NT2/D1 (cell line): ENCODE data around the gene CTDP1.

Experiments
- DNase-seq: peaks from one replicate; pipeline ENCODE4 v3.0.0-alpha.2; 2011; ENCODE audit warnings: low read depth, low spot score
- H3K27me3 ChIP-seq: 2 replicates; pipeline ENCODE4 v1.6.0; 2011; ENCODE audit warnings: mild to moderate bottlenecking; ENCODE audit not compliant: insufficient read length, insufficient read depth
- H3K36me3 ChIP-seq: 2 replicates; pipeline ENCODE4 v1.6.1; 2011; ENCODE audit warnings: mild to moderate bottlenecking, low read length, mixed read lengths; ENCODE audit not compliant: insufficient read depth, insufficient read length
- H3K4me1 ChIP-seq: 2 replicates; pipeline ENCODE4 v1.5.1; 2011; ENCODE audit not compliant: insufficient read depth, insufficient read length
- H3K4me3 ChIP-seq: 2 replicates; pipeline ENCODE4 v1.5.1; 2011; ENCODE audit warnings: low read depth; ENCODE audit not compliant: insufficient read length
- H3K9ac ChIP-seq: 2 replicates; pipeline ENCODE4 v1.6.0; 2011; ENCODE audit warnings: low read depth; ENCODE audit not compliant: insufficient read length
- H3K9me3 ChIP-seq: 2 replicates; pipeline ENCODE4 v1.5.1; 2011; ENCODE audit warnings: mild to moderate bottlenecking, low read length; ENCODE audit not compliant: insufficient read depth
- SUZ12 ChIP-seq: IDR thresholded peaks from 2 replicates; pipeline ENCODE4 v1.6.1; 2011; ENCODE audit not compliant: insufficient read length, insufficient read depth; ENCODE audit errors: extremely low read depth
- YY1 ChIP-seq: IDR thresholded peaks from 2 replicates; pipeline ENCODE4 v1.6.1; 2011; ENCODE audit not compliant: insufficient read length, insufficient read depth
- ZNF274 ChIP-seq: IDR thresholded peaks from 2 replicates; pipeline ENCODE4 v1.6.1; 2011; ENCODE audit warnings: mild to moderate bottlenecking, low read depth, low read length

Gene CTDP1

GRCh38 chr18:79740521-79741361 is 61.1 kb downstream of the CTDP1 start:
- Histone ChIP-seq H3K9ac (no peak overlapping the region), H3K36me3 (peaks cover 80% of the 10 kb centered on the region), H3K4me1 (no peaks in the 10 kb centered on the region), H3K27me3 (no peaks in the 10 kb centered on the region), H3K4me3 (no peak overlapping the region), H3K9me3 (no peaks in the 10 kb centered on the region)
- no peak for DNase-seq
- no peak for TF ChIP-seq ZNF274
- no peak for TF ChIP-seq YY1
- no peak for TF ChIP-seq SUZ12

- TF ChIP-seq SUZ12 (no peak), ZNF274 (no peak), YY1 (no peak)
Measured at GRCh38 chr18:79741362-79741700, 61.7 kb downstream of the CTDP1 start.

GRCh38 chr18:79742076-79742475 is 62.5 kb downstream of the CTDP1 start:
- no peak overlapping the region for H3K4me3 ChIP-seq
- no peak for TF ChIP-seq YY1
- no peak for TF ChIP-seq ZNF274
- TF ChIP-seq SUZ12 = no peak
- no peak for DNase-seq
- no peaks in the 10 kb centered on the region for H3K4me1 ChIP-seq
- no peaks in the 10 kb centered on the region for H3K9me3 ChIP-seq
- peaks cover 77% of the 10 kb centered on the region for H3K36me3 ChIP-seq
- no peak overlapping the region for H3K9ac ChIP-seq
- H3K27me3 ChIP-seq = no peaks in the 10 kb centered on the region

More at GRCh38 chr18:79741362-79741700, 61.7 kb downstream of the CTDP1 start:
- Histone ChIP-seq H3K36me3 (peaks cover 77% of the 10 kb centered on the region), H3K9ac (no peak overlapping the region), H3K4me1 (no peaks in the 10 kb centered on the region), H3K9me3 (no peaks in the 10 kb centered on the region), H3K27me3 (no peaks in the 10 kb centered on the region), H3K4me3 (no peak overlapping the region)
- DNase-seq = no peak

- TF ChIP-seq YY1 (no peak), ZNF274 (no peak), SUZ12 (no peak)
- Histone ChIP-seq H3K9me3 (no peaks in the 10 kb centered on the region), H3K9ac (no peak overlapping the region), H3K4me1 (no peaks in the 10 kb centered on the region), H3K27me3 (no peaks in the 10 kb centered on the region), H3K4me3 (no peak overlapping the region), H3K36me3 (peaks cover 71% of the 10 kb centered on the region)
- no peak for DNase-seq
Measured at GRCh38 chr18:79744625-79745024, 65.0 kb downstream of the CTDP1 start.

GRCh38 chr18:79746730-79747129 is 67.1 kb downstream of the CTDP1 start:
- Histone ChIP-seq H3K27me3 (no peaks in the 10 kb centered on the region), H3K9me3 (no peaks in the 10 kb centered on the region; the same call in 1 of the 2 replicates), H3K9ac (no peak overlapping the region), H3K36me3 (peaks cover 64% of the 10 kb centered on the region), H3K4me3 (no peak overlapping the region), H3K4me1 (no peaks in the 10 kb centered on the region)
- DNase-seq = no peak
- TF ChIP-seq ZNF274 (no peak), SUZ12 (no peak), YY1 (no peak)

GRCh38 chr18:79747156-79747845 is 67.7 kb downstream of the CTDP1 start:
- Histone ChIP-seq H3K4me1 (no peaks in the 10 kb centered on the region), H3K4me3 (no peak overlapping the region), H3K9me3 (no peaks in the 10 kb centered on the region; the same call in 1 of the 2 replicates), H3K9ac (no peak overlapping the region), H3K36me3 (peaks cover 61% of the 10 kb centered on the region), H3K27me3 (no peaks in the 10 kb centered on the region)
- TF ChIP-seq ZNF274 (no peak), SUZ12 (no peak), YY1 (no peak)
- DNase-seq = no peak

- Histone ChIP-seq H3K9me3 (no peaks in the 10 kb centered on the region; the same call in 1 of the 2 replicates), H3K4me1 (no peaks in the 10 kb centered on the region), H3K27me3 (no peaks in the 10 kb centered on the region), H3K36me3 (peaks cover 56% of the 10 kb centered on the region), H3K9ac (no peak overlapping the region), H3K4me3 (no peak overlapping the region)
- DNase-seq = no peak
- TF ChIP-seq ZNF274 (no peak), YY1 (no peak), SUZ12 (no peak)
Measured at GRCh38 chr18:79748321-79749180, 68.9 kb downstream of the CTDP1 start.
